ENCODE measurements around the gene GM2A.

GM2A gene

GRCh38 chr5:151252762-151253604, at the start of gene GM2A:
Gene GM2A, plus strand, starts transcription at chr5:151253185. Its CDS starts 32 bp downstream, at chr5:151253217.
- H3K36me3 ChIP-seq (ENCODE audit: control insufficient read depth, insufficient read depth, low read length): no peaks in the 10 kb centered on the region
- peak within 1 kb of the TSS; percentile 89 for H3K4me3 ChIP-seq (replicated peaks; ENCODE audit: low read depth, low read length)
- H3K27me3 ChIP-seq (replicated peaks; ENCODE audit: control insufficient read depth, insufficient read depth, low read length): no peaks in the 10 kb centered on the region
- no peak for TF ChIP-seq CTCF (IDR thresholded peaks at IDR 0.05; ENCODE audit: insufficient read depth, low read length, poor library complexity, severe bottlenecking)
- DNase-seq (ENCODE audit: extremely low read depth, insufficient read length): peak; percentile 99

GRCh38 chr5:151204051-151204450, 48.9 kb upstream of the GM2A start:
- DNase-seq (ENCODE audit: extremely low read depth, insufficient read length): no peak
- Histone ChIP-seq H3K36me3 (ENCODE audit: control insufficient read depth, insufficient read depth, low read length) (peaks cover 9% of the 10 kb centered on the region), H3K27me3 (replicated peaks; ENCODE audit: control insufficient read depth, insufficient read depth, low read length) (no peaks in the 10 kb centered on the region), H3K4me3 (replicated peaks; ENCODE audit: low read depth, low read length) (no peak overlapping the region)
- no peak for TF ChIP-seq CTCF (IDR thresholded peaks at IDR 0.05; ENCODE audit: insufficient read depth, low read length, poor library complexity, severe bottlenecking)

- H3K27me3 ChIP-seq (replicated peaks; ENCODE audit: control insufficient read depth, insufficient read depth, low read length): no peaks in the 10 kb centered on the region
- no peak for TF ChIP-seq CTCF (IDR thresholded peaks at IDR 0.05; ENCODE audit: insufficient read depth, low read length, poor library complexity, severe bottlenecking)
- no peak for DNase-seq (ENCODE audit: extremely low read depth, insufficient read length)
- H3K36me3 ChIP-seq (ENCODE audit: control insufficient read depth, insufficient read depth, low read length): peaks cover 8% of the 10 kb centered on the region
- no peak overlapping the region for H3K4me3 ChIP-seq (replicated peaks; ENCODE audit: low read depth, low read length)
Observed at GRCh38 chr5:151205411-151205810, 47.6 kb upstream of the GM2A start.

DNA sequence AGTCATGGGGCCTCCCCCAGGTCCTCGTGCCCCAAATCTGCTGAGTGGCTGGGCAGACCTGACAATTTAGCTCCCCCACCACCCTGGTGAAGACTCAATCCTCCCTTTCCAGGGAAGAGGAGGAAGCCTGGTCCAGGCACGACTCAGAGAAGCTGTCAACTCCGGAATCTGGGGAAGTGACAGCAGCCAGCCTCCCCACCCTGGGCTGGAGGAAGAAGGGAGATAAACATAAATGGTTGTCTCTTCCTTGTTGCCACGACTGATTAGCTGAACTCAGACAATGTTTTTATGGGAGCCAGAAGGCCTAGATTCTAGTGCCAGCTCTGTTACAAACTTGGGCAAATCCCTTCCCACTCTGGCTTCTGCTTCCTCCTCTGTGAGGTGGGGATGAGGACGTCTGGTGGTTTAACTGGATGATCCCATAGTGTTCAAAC, 44.5 kb upstream of the GM2A start:
- H3K36me3 ChIP-seq (ENCODE audit: control insufficient read depth, insufficient read depth, low read length): peaks cover 2% of the 10 kb centered on the region; the same call in 1 of the 2 replicates
- no peak for TF ChIP-seq CTCF (IDR thresholded peaks at IDR 0.05; ENCODE audit: insufficient read depth, low read length, poor library complexity, severe bottlenecking)
- no peaks in the 10 kb centered on the region for H3K27me3 ChIP-seq (replicated peaks; ENCODE audit: control insufficient read depth, insufficient read depth, low read length)
- DNase-seq (ENCODE audit: extremely low read depth, insufficient read length): no peak
- H3K4me3 ChIP-seq (replicated peaks; ENCODE audit: low read depth, low read length): no peak overlapping the region

- Histone ChIP-seq H3K36me3 (ENCODE audit: control insufficient read depth, insufficient read depth, low read length) (peaks cover 7% of the 10 kb centered on the region), H3K4me3 (replicated peaks; ENCODE audit: low read depth, low read length) (peak overlapping the region; percentile 69), H3K27me3 (replicated peaks; ENCODE audit: control insufficient read depth, insufficient read depth, low read length) (no peaks in the 10 kb centered on the region)
- DNase-seq (ENCODE audit: extremely low read depth, insufficient read length): no peak
- no peak for TF ChIP-seq CTCF (IDR thresholded peaks at IDR 0.05; ENCODE audit: insufficient read depth, low read length, poor library complexity, severe bottlenecking)
Observed at GRCh38 chr5:151212406-151212798, 40.6 kb upstream of the GM2A start.

Measured in GM06990 (cell line).